GM12878 (cell line): ENCODE measurements around the gene MIF. TPM values are rescaled to one million over a fixed set of nuclear protein-coding genes. Genes with fewer than 3 reads are reported as not detected.

Experiments used
- ATAC-seq: fragments of 200-7000 bp; cut with Tn5 transposase; 3 replicates; pipeline ENCODE4 v1.9.1; 2020; ENCODE audit warnings: mild to moderate bottlenecking, moderate library complexity
- BruUV-seq: library from RNA; stranded (reverse); fragments of 400-500 nt; replicated peaks from 2 replicates; lab custom pipeline; 2021; lab: Mats Ljungman, UMichigan
- CTCF ChIA-PET: fragments of 300-600 bp; sonication (Branson Sonifier 250); formaldehyde crosslinking; extraction: SDS; loops from one replicate; lab custom pipeline; 2021; ENCODE audit warnings: inconsistent platforms; lab: Yijun Ruan, JAX
- POLR2A ChIA-PET: fragments of 350-600 bp; formaldehyde crosslinking; extraction: SDS; loops from one replicate; lab custom pipeline; 2021; ENCODE audit warnings: inconsistent platforms; lab: Charles Lee
- RAD21 ChIA-PET: fragments of 300-600 bp; sonication (Branson Sonifier 250); formaldehyde crosslinking; loops from one replicate; lab custom pipeline; 2023; ENCODE audit warnings: antibody characterized with exemption; ENCODE audit not compliant: unreplicated experiment; lab: Charles Lee
- SMC1A ChIA-PET: fragments of 300-600 bp; sonication (Branson Sonifier 250); formaldehyde crosslinking; loops from one replicate; lab custom pipeline; 2023; ENCODE audit not compliant: unreplicated experiment, uncharacterized antibody; lab: Charles Lee
- DNase-seq: peaks from one replicate; pipeline ENCODE4 v3.0.0-alpha.2; 2011; ENCODE audit warnings: low read depth, low spot score
- FAIRE-seq: peaks from 3 replicates; lab custom pipeline; 2011; peaks lifted over from hg19 to GRCh38; lab: Jason Lieb, UNC
- H2AFZ ChIP-seq: 2 replicates; pipeline ENCODE4 v1.6.0; 2011; ENCODE audit warnings: low read depth, low read length, control low read depth; ENCODE audit not compliant: control insufficient read depth
- H3K27ac ChIP-seq: 2 replicates; pipeline ENCODE4 v1.5.1; 2011; ENCODE audit warnings: control low read depth; ENCODE audit not compliant: control insufficient read depth, insufficient read depth
- H3K27me3 ChIP-seq, 2 experiments: replicated peaks in 1 of 2; 2 replicates each; pipeline versions ENCODE4 v1.6.0 to v1.6.1; 2011; ENCODE audit warnings: low read length in 1 of 2; ENCODE audit not compliant: control insufficient read depth in 2 of 2, insufficient read depth in 2 of 2
- H3K36me3 ChIP-seq, 2 experiments: 2 replicates each; pipeline ENCODE4 v1.5.1; 2011; ENCODE audit warnings: low read length in 1 of 2; ENCODE audit not compliant: control insufficient read depth in 2 of 2, insufficient read depth in 2 of 2
- H3K4me1 ChIP-seq: 2 replicates; pipeline ENCODE4 v1.6.1; 2011; ENCODE audit warnings: mild to moderate bottlenecking, low read length, moderate library complexity, mixed read lengths; ENCODE audit not compliant: control insufficient read depth, insufficient read depth
- H3K4me2 ChIP-seq: 2 replicates; pipeline ENCODE4 v1.6.0; 2011; ENCODE audit warnings: control low read depth; ENCODE audit not compliant: control insufficient read depth, insufficient read depth
- H3K4me3 ChIP-seq: fragments of 200-600 bp; sonication (generic); 2 replicates; pipeline ENCODE4 v1.5.1; 2016
- H3K79me2 ChIP-seq: 2 replicates; pipeline ENCODE4 v1.6.0; 2011; ENCODE audit warnings: low read length; ENCODE audit not compliant: control insufficient read depth, insufficient read depth
- H3K9ac ChIP-seq: 2 replicates; pipeline ENCODE4 v1.8.0; 2011; ENCODE audit warnings: low read length, control low read depth, mixed read lengths; ENCODE audit not compliant: control insufficient read depth, insufficient read depth
- H3K9me3 ChIP-seq: replicated peaks from 3 replicates; pipeline ENCODE4 v1.5.1; 2011; ENCODE audit warnings: mild to moderate bottlenecking, low read length; ENCODE audit not compliant: control insufficient read depth, insufficient read depth
- H4K20me1 ChIP-seq: 2 replicates; pipeline ENCODE4 v1.6.0; 2011; ENCODE audit not compliant: control insufficient read depth, insufficient read depth
- BRCA1 ChIP-seq: IDR thresholded peaks from 2 replicates; pipeline ENCODE4 v1.6.1; 2011; ENCODE audit warnings: low read depth, low read length, improper control_type of control experiment
- CEBPB ChIP-seq, 2 experiments: fragments of 150-350 bp in 1 of 2; IDR thresholded peaks; 2 replicates each; pipeline ENCODE4 v1.6.1; 2012 to 2014; ENCODE audit warnings: low read depth in 2 of 2, low read length in 2 of 2, borderline replicate concordance in 1 of 2, inconsistent platforms in 1 of 2
- PAX8 ChIP-seq: fragments of 450-650 bp; IDR thresholded peaks from 2 replicates; pipeline ENCODE4 v1.6.1; 2017; ENCODE audit warnings: mild to moderate bottlenecking, moderate library complexity
- POLR2AphosphoS5 ChIP-seq: IDR thresholded peaks from 2 replicates; pipeline ENCODE4 v1.6.1; 2011; ENCODE audit warnings: mild to moderate bottlenecking, low read length, inconsistent platforms
- TARDBP ChIP-seq: IDR thresholded peaks from 2 replicates; pipeline ENCODE4 v1.6.1; 2016; ENCODE audit warnings: borderline replicate concordance
- WGBS: methylation state at CpG from one replicate; pipeline ENCODE4 v1.1.6; 2016; ENCODE audit warnings: low lambda C conversion rate; ENCODE audit not compliant: insufficient replicate concordance, insufficient coverage; ENCODE audit errors: missing lambda C conversion rate; 5-methylcytosine and 5-hydroxymethylcytosine counted together
- in situ Hi-C: fragments of 300-500 bp; cut with MboI; formaldehyde crosslinking; loops from 9 replicates; pipeline ENCODE4 v1.14.3; 2018; ENCODE audit warnings: mixed read lengths
- intact Hi-C: fragments of 100-400 bp; cut with micrococcal nuclease; formaldehyde crosslinking; loops from one replicate; pipeline ENCODE4 v1.14.2; 2022; ENCODE audit not compliant: unreplicated experiment
- polyA plus RNA-seq, 11 experiments: library from polyadenylated mRNA; depleted of rRNA in 4 of 11; unstranded in 6 of 11; stranded (reverse) in 5 of 11; fragments of >200 nt; fragmentation: Nextera tagmentation in 4 of 11; fragmentation: Illumina TruSeq in 1 of 11; extraction: Ambion mirVana in 4 of 11; extraction: Trizol in 1 of 11; gene quantifications; 1 replicate in 1 of 11; 2 replicates in 10 of 11; pipeline versions ENCODE4 v1.2.1 to v1.2.3, GENCODE V29; 2011 to 2016; ENCODE audit warnings: inconsistent platforms in 2 of 11, missing spikeins in 2 of 11, low read depth in 1 of 11
- total RNA-seq, 4 experiments: library from RNA; depleted of rRNA in 3 of 4; stranded (reverse); fragments of >200 nt in 3 of 4; fragmentation: Illumina TruSeq in 1 of 4; extraction: Trizol in 1 of 4; gene quantifications; 2 replicates each; pipeline versions ENCODE4 v1.2.1 to v1.2.3, GENCODE V29; 2013 to 2021
- TF ChIP-seq, protein P1 (sequence below): fragments of 450-650 bp; IDR thresholded peaks from 2 replicates; pipeline ENCODE4 v1.6.1; 2014; ENCODE audit warnings: mild to moderate bottlenecking
- TF ChIP-seq, protein P2 (sequence below): fragments of 450-650 bp; IDR thresholded peaks from 2 replicates; pipeline ENCODE4 v1.6.1; 2017; ENCODE audit warnings: borderline replicate concordance
- TF ChIP-seq, protein P3 (sequence below): fragments of 150-350 bp; IDR thresholded peaks from 2 replicates; pipeline ENCODE4 v1.6.1; 2016; ENCODE audit warnings: low read depth, low read length

Gene MIF
- total and polyA plus RNA-seq, 10 of the 15 experiments (the other 5 are each of a cell fraction or from before 2014, with no cell fraction given), result 37.7 to 2,972 (median 766) TPM

DNA sequence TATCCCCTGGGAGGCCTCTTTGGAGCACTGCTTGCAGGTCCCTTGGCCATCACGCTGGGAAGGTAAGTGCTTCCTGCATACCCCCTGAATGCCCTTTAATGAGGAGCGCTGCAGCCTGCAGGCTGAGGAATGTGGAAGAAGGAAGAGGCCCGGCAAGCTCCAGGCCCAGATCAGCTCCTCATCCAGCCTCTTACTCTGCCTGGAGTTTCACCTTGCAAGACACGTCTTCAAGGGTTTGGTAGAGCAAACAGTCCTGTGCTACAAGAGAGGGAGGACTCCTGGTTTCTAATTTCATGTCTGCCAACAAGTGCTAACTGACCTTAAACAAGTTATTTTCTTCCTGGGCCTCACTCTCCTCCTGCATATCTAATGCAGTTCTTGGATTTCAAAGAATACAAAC lies 25.6 kb upstream of the MIF start:
- in situ Hi-C loops, result no loop called here
- 82% methylated on average over 4 of the region's 4 CpGs for WGBS
- ChIA-PET SMC1A (no interaction called here), RAD21 (no interaction called here), CTCF (interaction anchor here (1.0 kb wide), 1 partner anchor 22 kb away, joined by 3 read pairs; no protein-coding TSS in a partner anchor), POLR2A (interaction anchor here (0.8 to 1.0 kb wide), 2 partner anchors 10 to 11 kb away, joined by 3 read pairs; partner anchors contain the start of gene SLC2A11)
- Histone ChIP-seq H3K4me1 (no peaks in the 10 kb centered on the region), H3K27me3 (no peaks in the 10 kb centered on the region), H4K20me1 (no peaks in the 10 kb centered on the region), H3K79me2 (no peaks in the 10 kb centered on the region), H2AFZ (no peak overlapping the region), H3K27ac (no peak overlapping the region), H3K4me2 (no peak overlapping the region), H3K4me3 (no peak overlapping the region), H3K9ac (no peak overlapping the region), H3K36me3 (peaks cover 0 to 5% of the 10 kb centered on the region in 2 experiments; a peak in 2 of 4 replicates), H3K9me3 (no peaks in the 10 kb centered on the region)
- FAIRE-seq, result no peak
- ATAC-seq, result no peak
- DNase-seq, result no peak
- BruUV-seq, result no TSS peak
- TF ChIP-seq PAX8 (no peak), BRCA1 (no peak), CEBPB (IDR thresholded peaks at IDR 0.05; ENCODE audit: borderline replicate concordance in 1 of 2, low read depth in 2 of 2, low read length in 2 of 2) (no peak), TARDBP (no peak), POLR2AphosphoS5 (no peak)
- TF ChIP-seq, protein P1, sequence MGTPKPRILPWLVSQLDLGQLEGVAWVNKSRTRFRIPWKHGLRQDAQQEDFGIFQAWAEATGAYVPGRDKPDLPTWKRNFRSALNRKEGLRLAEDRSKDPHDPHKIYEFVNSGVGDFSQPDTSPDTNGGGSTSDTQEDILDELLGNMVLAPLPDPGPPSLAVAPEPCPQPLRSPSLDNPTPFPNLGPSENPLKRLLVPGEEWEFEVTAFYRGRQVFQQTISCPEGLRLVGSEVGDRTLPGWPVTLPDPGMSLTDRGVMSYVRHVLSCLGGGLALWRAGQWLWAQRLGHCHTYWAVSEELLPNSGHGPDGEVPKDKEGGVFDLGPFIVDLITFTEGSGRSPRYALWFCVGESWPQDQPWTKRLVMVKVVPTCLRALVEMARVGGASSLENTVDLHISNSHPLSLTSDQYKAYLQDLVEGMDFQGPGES, result no peak
- TF ChIP-seq, protein P2, sequence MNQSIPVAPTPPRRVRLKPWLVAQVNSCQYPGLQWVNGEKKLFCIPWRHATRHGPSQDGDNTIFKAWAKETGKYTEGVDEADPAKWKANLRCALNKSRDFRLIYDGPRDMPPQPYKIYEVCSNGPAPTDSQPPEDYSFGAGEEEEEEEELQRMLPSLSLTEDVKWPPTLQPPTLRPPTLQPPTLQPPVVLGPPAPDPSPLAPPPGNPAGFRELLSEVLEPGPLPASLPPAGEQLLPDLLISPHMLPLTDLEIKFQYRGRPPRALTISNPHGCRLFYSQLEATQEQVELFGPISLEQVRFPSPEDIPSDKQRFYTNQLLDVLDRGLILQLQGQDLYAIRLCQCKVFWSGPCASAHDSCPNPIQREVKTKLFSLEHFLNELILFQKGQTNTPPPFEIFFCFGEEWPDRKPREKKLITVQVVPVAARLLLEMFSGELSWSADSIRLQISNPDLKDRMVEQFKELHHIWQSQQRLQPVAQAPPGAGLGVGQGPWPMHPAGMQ, result no peak
- TF ChIP-seq, protein P3, sequence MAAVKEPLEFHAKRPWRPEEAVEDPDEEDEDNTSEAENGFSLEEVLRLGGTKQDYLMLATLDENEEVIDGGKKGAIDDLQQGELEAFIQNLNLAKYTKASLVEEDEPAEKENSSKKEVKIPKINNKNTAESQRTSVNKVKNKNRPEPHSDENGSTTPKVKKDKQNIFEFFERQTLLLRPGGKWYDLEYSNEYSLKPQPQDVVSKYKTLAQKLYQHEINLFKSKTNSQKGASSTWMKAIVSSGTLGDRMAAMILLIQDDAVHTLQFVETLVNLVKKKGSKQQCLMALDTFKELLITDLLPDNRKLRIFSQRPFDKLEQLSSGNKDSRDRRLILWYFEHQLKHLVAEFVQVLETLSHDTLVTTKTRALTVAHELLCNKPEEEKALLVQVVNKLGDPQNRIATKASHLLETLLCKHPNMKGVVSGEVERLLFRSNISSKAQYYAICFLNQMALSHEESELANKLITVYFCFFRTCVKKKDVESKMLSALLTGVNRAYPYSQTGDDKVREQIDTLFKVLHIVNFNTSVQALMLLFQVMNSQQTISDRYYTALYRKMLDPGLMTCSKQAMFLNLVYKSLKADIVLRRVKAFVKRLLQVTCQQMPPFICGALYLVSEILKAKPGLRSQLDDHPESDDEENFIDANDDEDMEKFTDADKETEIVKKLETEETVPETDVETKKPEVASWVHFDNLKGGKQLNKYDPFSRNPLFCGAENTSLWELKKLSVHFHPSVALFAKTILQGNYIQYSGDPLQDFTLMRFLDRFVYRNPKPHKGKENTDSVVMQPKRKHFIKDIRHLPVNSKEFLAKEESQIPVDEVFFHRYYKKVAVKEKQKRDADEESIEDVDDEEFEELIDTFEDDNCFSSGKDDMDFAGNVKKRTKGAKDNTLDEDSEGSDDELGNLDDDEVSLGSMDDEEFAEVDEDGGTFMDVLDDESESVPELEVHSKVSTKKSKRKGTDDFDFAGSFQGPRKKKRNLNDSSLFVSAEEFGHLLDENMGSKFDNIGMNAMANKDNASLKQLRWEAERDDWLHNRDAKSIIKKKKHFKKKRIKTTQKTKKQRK, result no peak
- intact Hi-C loops, result no loop called here
